ENCODE data around the gene ACE2. TPM values are rescaled to one million over a fixed set of nuclear protein-coding genes. Genes with fewer than 3 reads are reported as not detected.

Gene ACE2
- total RNA-seq, 4 donors from 2014 or later = 1.8 to 6.7 (median 5.7) TPM

- TF ChIP-seq, protein P1, sequence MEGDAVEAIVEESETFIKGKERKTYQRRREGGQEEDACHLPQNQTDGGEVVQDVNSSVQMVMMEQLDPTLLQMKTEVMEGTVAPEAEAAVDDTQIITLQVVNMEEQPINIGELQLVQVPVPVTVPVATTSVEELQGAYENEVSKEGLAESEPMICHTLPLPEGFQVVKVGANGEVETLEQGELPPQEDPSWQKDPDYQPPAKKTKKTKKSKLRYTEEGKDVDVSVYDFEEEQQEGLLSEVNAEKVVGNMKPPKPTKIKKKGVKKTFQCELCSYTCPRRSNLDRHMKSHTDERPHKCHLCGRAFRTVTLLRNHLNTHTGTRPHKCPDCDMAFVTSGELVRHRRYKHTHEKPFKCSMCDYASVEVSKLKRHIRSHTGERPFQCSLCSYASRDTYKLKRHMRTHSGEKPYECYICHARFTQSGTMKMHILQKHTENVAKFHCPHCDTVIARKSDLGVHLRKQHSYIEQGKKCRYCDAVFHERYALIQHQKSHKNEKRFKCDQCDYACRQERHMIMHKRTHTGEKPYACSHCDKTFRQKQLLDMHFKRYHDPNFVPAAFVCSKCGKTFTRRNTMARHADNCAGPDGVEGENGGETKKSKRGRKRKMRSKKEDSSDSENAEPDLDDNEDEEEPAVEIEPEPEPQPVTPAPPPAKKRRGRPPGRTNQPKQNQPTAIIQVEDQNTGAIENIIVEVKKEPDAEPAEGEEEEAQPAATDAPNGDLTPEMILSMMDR (IDR thresholded peaks at IDR 0.05; ENCODE audit: low read depth) = no peak
Observed at GRCh38 chrX:15529165-15529564, 71.6 kb downstream of the ACE2 start.

DNA sequence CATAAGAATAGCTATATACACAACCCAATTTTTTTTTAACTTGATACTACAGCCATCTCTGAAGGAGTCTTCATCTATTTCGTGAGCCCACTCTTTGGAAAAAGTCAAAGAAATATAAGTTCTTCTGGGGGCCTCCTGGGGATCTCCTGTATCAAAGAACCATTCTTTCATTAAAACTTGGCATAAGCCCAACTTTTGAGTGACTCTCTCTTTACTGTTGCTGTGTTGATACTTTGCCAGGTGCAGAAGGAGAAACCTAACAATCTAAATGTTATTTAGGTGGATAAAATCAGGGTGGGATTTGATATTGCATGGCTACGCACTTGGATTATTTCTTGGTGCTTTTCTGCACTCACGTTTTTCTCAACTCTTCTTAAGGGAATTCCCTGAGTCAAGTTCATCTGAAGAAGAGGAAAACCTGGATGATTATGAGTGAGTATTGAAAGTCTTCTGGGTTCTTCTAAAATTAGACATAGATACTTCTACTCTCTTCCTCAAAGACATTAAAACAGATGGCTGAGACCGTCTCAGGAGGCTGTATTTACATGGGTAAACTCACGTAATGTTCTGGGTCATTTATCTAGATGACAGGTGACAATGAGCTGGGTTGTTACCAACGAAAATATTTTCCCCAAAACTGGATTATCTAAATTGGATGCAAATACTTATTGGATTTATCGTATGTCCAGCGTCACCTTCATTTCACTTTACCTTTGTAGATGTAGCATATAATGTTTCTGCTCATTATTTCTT is 74.9 kb downstream of the ACE2 start:
- TF ChIP-seq, protein P1 (IDR thresholded peaks at IDR 0.05; ENCODE audit: low read depth) = no peak

GRCh38 chrX:15524417-15524816 is 76.3 kb downstream of the ACE2 start:
- TF ChIP-seq, protein P1 (IDR thresholded peaks at IDR 0.05; ENCODE audit: low read depth) = no peak

- TF ChIP-seq, protein P1 (IDR thresholded peaks at IDR 0.05; ENCODE audit: low read depth) = no peak
Observed at GRCh38 chrX:15523088-15523487, 77.7 kb downstream of the ACE2 start.

DNA sequence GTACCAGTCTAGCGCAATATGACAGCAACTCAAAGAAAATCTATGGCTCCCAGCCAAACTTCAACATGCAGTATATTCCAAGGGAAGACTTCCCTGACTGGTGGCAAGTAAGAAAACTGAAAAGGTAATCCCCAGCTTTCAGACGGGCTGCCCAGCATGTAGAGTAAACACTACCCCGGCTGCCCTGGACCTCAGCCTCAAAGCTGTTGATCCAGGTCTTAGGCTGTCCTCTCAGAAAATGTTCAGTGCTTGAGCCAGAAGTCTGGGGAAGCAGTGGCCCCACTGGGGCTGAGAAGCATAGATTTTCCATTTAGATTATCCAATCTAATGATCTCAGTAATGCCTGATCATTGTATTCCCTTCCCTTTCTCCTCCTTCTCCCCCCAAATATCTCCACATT is 78.3 kb downstream of the ACE2 start:
- TF ChIP-seq, protein P1 (IDR thresholded peaks at IDR 0.05; ENCODE audit: low read depth) = no peak

GRCh38 chrX:15515931-15516330 is 84.8 kb downstream of the ACE2 start:
- TF ChIP-seq, protein P1 (IDR thresholded peaks at IDR 0.05; ENCODE audit: low read depth) = no peak

GRCh38 chrX:15514279-15514678 is 86.5 kb downstream of the ACE2 start:
- TF ChIP-seq, protein P1 (IDR thresholded peaks at IDR 0.05; ENCODE audit: low read depth) = no peak

Measured in subcutaneous adipose tissue (tissue), 4 donors.